HEK293 (cell line): ENCODE data around the gene C11orf91.

ENCODE experiments used
- CTCF ChIP-seq: fragments of 450-650 bp; formaldehyde crosslinking; IDR thresholded peaks from 2 replicates; pipeline ENCODE4 v1.5.1; 2016; ENCODE audit warnings: missing biosample characterization, missing genetic modification characterization
- ZNF112 ChIP-seq: fragments of 450-650 bp; formaldehyde crosslinking; IDR thresholded peaks from 2 replicates; pipeline ENCODE4 v1.5.0; 2017; ENCODE audit warnings: missing biosample characterization, missing genetic modification characterization
- ZNF16 ChIP-seq: fragments of 450-650 bp; formaldehyde crosslinking; IDR thresholded peaks from 2 replicates; pipeline ENCODE4 v1.5.1; 2016; ENCODE audit warnings: low read depth, missing biosample characterization, missing genetic modification characterization
- ZNF24 ChIP-seq: fragments of 450-650 bp; formaldehyde crosslinking; IDR thresholded peaks from 2 replicates; pipeline ENCODE4 v1.5.1; 2016; ENCODE audit warnings: missing biosample characterization, missing genetic modification characterization
- TF ChIP-seq, protein P1 (sequence below): fragments of 450-650 bp; formaldehyde crosslinking; IDR thresholded peaks from 2 replicates; pipeline ENCODE4 v1.5.1; 2016; ENCODE audit warnings: missing biosample characterization, missing genetic modification characterization, low read depth

DNA sequence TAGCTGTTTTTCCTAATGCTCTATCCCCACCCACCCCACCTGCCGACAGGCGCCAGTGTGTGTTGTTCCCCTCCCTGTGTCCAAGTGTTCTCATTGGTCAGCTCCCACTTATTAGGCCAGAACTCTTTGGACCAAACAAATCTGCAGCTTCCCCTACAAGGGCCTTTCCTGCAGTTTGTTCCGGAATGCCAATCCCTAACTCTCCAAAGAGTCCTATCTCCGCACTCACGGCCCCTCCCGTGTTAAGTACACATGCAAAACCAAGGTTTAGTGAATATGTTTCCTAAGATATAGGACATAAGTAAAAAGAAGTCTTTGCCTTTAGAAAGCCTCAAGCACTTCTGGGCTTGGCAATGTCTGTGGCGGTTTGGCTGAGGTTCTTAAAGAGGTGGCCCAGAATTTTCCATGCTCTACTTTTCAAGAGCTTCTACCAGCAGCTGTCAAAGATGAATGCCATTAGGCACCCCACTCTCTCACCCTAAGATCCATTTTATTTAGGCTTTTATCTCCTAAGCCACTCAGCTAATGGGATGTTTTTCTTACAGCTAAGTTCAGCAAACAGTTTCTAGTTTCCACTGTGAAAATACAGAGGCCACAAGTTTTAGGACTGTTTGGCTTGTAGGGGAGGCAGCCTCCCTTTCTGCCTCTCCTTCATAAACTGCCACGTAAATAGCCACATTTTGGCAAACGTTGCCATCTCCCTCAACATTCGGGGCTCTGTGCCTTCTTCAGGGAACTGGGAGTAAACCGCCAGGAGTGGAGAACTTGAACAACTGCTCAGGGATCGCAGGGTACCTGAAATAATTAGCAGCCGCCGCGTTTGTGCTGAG, 34.0 kb upstream of the C11orf91 start:
- no peak for TF ChIP-seq ZNF24
- no peak for TF ChIP-seq CTCF (tag by site-specific recombination)
- no peak for TF ChIP-seq ZNF112 (tag by site-specific recombination)
- TF ChIP-seq ZNF16 = no peak
- TF ChIP-seq, protein P1, sequence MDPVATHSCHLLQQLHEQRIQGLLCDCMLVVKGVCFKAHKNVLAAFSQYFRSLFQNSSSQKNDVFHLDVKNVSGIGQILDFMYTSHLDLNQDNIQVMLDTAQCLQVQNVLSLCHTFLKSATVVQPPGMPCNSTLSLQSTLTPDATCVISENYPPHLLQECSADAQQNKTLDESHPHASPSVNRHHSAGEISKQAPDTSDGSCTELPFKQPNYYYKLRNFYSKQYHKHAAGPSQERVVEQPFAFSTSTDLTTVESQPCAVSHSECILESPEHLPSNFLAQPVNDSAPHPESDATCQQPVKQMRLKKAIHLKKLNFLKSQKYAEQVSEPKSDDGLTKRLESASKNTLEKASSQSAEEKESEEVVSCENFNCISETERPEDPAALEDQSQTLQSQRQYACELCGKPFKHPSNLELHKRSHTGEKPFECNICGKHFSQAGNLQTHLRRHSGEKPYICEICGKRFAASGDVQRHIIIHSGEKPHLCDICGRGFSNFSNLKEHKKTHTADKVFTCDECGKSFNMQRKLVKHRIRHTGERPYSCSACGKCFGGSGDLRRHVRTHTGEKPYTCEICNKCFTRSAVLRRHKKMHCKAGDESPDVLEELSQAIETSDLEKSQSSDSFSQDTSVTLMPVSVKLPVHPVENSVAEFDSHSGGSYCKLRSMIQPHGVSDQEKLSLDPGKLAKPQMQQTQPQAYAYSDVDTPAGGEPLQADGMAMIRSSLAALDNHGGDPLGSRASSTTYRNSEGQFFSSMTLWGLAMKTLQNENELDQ (tag by site-specific recombination) = no peak
